ENCODE measurements around the gene NEK7.

- TF ChIP-seq, protein P1, sequence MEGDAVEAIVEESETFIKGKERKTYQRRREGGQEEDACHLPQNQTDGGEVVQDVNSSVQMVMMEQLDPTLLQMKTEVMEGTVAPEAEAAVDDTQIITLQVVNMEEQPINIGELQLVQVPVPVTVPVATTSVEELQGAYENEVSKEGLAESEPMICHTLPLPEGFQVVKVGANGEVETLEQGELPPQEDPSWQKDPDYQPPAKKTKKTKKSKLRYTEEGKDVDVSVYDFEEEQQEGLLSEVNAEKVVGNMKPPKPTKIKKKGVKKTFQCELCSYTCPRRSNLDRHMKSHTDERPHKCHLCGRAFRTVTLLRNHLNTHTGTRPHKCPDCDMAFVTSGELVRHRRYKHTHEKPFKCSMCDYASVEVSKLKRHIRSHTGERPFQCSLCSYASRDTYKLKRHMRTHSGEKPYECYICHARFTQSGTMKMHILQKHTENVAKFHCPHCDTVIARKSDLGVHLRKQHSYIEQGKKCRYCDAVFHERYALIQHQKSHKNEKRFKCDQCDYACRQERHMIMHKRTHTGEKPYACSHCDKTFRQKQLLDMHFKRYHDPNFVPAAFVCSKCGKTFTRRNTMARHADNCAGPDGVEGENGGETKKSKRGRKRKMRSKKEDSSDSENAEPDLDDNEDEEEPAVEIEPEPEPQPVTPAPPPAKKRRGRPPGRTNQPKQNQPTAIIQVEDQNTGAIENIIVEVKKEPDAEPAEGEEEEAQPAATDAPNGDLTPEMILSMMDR (IDR thresholded peaks at IDR 0.05), result no peak
- TF ChIP-seq POLR2AphosphoS5 (IDR thresholded peaks at IDR 0.05), result no peak
- no peak for TF ChIP-seq POLR2A (IDR thresholded peaks at IDR 0.05)
Observed at GRCh38 chr1:198178615-198179014, 21.8 kb downstream of the NEK7 start.

Measured in suprapubic skin (tissue), 4 donors.